ENCODE results near the gene RASSF9.

RASSF9 gene

GRCh38 chr12:85798122-85798521 is 38.1 kb downstream of the RASSF9 start:
- Mint-ChIP-seq H3K36me3 (no peaks in the 10 kb centered on the region), H3K27ac (no peak overlapping the region), H3K27me3 (no peaks in the 10 kb centered on the region), H3K4me3 (no peak overlapping the region), H3K4me1 (no peaks in the 10 kb centered on the region), H3K9me3 (no peaks in the 10 kb centered on the region)
- ATAC-seq = no peak

- Mint-ChIP-seq H3K9me3 (no peaks in the 10 kb centered on the region), H3K27me3 (no peaks in the 10 kb centered on the region), H3K4me1 (no peaks in the 10 kb centered on the region), H3K4me3 (no peak overlapping the region), H3K36me3 (no peaks in the 10 kb centered on the region), H3K27ac (no peak overlapping the region)
- ATAC-seq = no peak
These were observed 40.2 kb downstream of the RASSF9 start for GRCh38 chr12:85796001-85796400.

DNA sequence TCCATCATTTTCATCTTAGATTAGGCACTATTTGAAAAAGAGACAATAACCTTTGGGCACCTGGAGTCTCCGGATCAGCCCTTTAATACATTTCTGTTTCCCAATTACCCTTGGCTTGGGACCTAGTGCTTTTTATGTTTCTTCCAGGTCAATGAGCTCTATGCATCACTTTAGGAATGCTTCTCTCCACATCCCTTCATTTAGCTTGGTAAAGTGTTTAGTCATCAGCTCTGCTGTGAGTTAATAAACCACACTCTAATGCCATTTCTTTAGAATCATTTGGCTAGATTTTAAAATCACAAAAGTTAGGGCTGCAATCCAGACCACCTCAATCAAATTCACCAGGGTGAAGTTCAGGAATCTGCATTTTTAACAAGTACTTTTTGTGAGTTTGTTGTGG is 41.7 kb downstream of the RASSF9 start:
- no peak overlapping the region for H3K27ac Mint-ChIP-seq
- H3K4me3 Mint-ChIP-seq = no peak overlapping the region
- H3K36me3 Mint-ChIP-seq = no peaks in the 10 kb centered on the region
- no peak for ATAC-seq
- H3K27me3 Mint-ChIP-seq = no peaks in the 10 kb centered on the region
- no peaks in the 10 kb centered on the region for H3K4me1 Mint-ChIP-seq
- no peaks in the 10 kb centered on the region for H3K9me3 Mint-ChIP-seq

- Mint-ChIP-seq H3K27me3 (no peaks in the 10 kb centered on the region), H3K27ac (no peak overlapping the region), H3K9me3 (no peaks in the 10 kb centered on the region), H3K4me3 (no peak overlapping the region), H3K36me3 (no peaks in the 10 kb centered on the region), H3K4me1 (no peaks in the 10 kb centered on the region)
- ATAC-seq = no peak
These were observed 52.0 kb downstream of the RASSF9 start for GRCh38 chr12:85784096-85784720.

DNA sequence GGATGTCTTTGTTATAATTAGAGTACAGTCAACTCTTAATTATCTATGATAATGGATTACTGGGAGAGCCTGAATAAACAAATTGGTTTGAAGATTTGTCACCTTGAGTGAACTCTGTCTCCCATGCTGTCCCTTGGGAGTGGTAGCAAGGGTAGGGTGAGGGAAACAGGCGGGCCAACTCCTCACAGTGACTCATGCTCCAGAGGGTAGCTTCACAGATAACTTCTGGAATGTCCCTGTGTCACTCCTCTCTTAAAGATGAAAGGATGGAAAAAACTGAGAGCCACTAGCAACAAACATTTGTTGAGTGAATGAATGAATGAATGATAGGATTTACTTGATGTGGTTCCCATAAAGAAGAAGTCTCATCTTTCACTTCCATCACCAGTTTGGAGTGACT is 53.5 kb downstream of the RASSF9 start:
- no peaks in the 10 kb centered on the region for H3K27me3 Mint-ChIP-seq
- no peaks in the 10 kb centered on the region for H3K36me3 Mint-ChIP-seq
- H3K4me1 Mint-ChIP-seq = no peaks in the 10 kb centered on the region
- no peak for ATAC-seq
- no peak overlapping the region for H3K27ac Mint-ChIP-seq
- H3K9me3 Mint-ChIP-seq = no peaks in the 10 kb centered on the region
- no peak overlapping the region for H3K4me3 Mint-ChIP-seq

- Mint-ChIP-seq H3K4me1 (no peaks in the 10 kb centered on the region), H3K27me3 (no peaks in the 10 kb centered on the region), H3K4me3 (no peak overlapping the region), H3K9me3 (no peaks in the 10 kb centered on the region), H3K36me3 (no peaks in the 10 kb centered on the region), H3K27ac (no peak overlapping the region)
- ATAC-seq = no peak
These were observed 54.4 kb downstream of the RASSF9 start for GRCh38 chr12:85781766-85782165.

DNA sequence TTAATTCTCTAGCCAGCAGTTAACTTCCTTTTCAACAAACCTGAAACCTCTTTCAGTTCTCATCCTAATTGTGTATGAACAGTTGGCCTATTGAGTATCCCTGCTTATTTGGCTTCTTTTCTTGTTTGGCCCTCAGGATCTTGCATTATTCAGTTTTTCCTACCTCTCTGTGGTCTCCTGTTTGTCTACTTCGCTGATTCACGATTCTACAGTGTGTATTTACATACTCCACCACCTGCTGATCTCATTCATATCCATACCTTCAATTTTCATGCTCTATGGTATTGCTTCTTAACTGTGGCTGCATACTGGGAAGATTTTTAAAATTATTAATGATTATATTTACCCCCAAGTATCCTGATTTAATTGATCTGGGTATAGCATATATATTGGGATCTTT is 56.4 kb downstream of the RASSF9 start:
- Mint-ChIP-seq H3K4me3 (no peak overlapping the region), H3K4me1 (no peaks in the 10 kb centered on the region), H3K27ac (no peak overlapping the region), H3K27me3 (no peaks in the 10 kb centered on the region), H3K9me3 (no peaks in the 10 kb centered on the region), H3K36me3 (no peaks in the 10 kb centered on the region)
- no peak for ATAC-seq

DNA sequence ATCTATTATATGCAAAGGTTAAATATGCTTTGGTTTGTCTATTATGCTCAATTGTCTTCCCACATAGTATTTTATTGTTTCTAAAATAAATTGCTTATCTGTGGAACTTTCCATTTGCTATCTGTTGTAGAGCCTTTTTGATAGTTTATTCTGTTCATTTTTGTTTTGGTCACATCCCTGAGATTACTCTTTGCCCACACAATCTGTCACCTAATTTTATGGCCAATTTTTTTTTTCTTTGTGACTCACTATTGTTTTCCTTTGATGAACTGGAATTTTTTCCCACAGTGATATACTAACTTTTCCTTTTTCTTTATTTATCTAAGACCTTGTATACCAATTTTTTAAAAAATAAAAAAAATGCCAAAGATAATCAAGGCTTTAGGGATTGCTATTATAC is 61.1 kb downstream of the RASSF9 start:
- ATAC-seq = no peak
- H3K4me1 Mint-ChIP-seq = no peaks in the 10 kb centered on the region

GRCh38 chr12:85765453-85765869 is 70.7 kb downstream of the RASSF9 start:
- Mint-ChIP-seq H3K4me1 (no peaks in the 10 kb centered on the region), H3K9me3 (no peaks in the 10 kb centered on the region), H3K36me3 (no peaks in the 10 kb centered on the region), H3K27ac (no peak overlapping the region), H3K27me3 (no peaks in the 10 kb centered on the region), H3K4me3 (no peak overlapping the region)
- no peak for ATAC-seq

More for the DNA sequence above, 61.1 kb downstream of the RASSF9 start:
- Mint-ChIP-seq H3K9me3 (peaks cover 5% of the 10 kb centered on the region), H3K36me3 (no peaks in the 10 kb centered on the region), H3K4me3 (no peak overlapping the region), H3K27ac (no peak overlapping the region), H3K27me3 (no peaks in the 10 kb centered on the region)

DNA sequence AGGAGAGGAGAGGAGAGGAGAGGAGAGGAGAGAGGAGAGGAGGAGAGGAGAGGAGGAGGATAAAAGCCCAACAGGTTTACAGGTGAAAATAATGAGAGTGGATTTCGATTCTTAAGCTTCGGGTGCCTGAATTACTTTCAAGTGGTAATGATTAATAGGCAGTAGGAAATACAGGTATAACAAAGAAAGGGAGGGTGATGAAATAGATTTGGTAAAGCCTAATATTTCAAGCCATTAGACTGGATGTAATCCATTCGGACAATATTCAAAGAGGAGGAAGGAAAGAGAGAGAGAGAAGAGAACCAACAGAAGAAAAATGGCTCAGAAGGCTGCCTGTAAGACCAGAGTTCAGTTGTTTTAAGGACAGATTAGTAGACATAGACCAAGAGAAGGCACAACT is 76.6 kb downstream of the RASSF9 start:
- peaks cover 9% of the 10 kb centered on the region for H3K9me3 Mint-ChIP-seq
- ATAC-seq = no peak
- H3K4me3 Mint-ChIP-seq = no peak overlapping the region
- no peaks in the 10 kb centered on the region for H3K36me3 Mint-ChIP-seq
- no peaks in the 10 kb centered on the region for H3K4me1 Mint-ChIP-seq
- H3K27me3 Mint-ChIP-seq = no peaks in the 10 kb centered on the region
- H3K27ac Mint-ChIP-seq = no peak overlapping the region

DNA sequence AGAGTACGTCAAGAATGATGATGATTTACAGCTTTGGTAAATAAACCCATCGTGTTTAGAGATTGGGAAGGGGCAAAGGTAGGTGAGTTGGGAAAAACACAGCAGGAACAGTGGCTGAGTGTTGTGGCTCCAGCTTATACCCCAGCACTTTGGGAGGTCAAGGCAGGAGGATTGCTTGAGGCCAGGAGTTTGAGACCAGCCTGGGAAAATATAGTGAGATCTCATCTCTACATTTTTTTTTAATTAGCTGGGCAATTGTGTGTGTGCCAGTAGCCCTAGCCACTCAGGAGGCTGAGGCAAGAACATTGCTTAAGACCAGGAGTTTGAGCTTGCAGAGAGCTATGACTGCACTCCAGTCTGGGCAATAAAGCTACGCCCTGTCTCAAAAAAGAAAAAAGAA is 77.1 kb downstream of the RASSF9 start:
- Mint-ChIP-seq H3K36me3 (no peaks in the 10 kb centered on the region), H3K9me3 (peaks cover 12% of the 10 kb centered on the region), H3K4me1 (no peaks in the 10 kb centered on the region), H3K27me3 (no peaks in the 10 kb centered on the region), H3K4me3 (no peak overlapping the region), H3K27ac (no peak overlapping the region)
- no peak for ATAC-seq

GRCh38 chr12:85755760-85756159 is 80.4 kb downstream of the RASSF9 start:
- no peak overlapping the region for H3K4me3 Mint-ChIP-seq
- H3K4me1 Mint-ChIP-seq = no peaks in the 10 kb centered on the region
- no peak overlapping the region for H3K27ac Mint-ChIP-seq
- H3K36me3 Mint-ChIP-seq = no peaks in the 10 kb centered on the region
- peaks cover 12% of the 10 kb centered on the region for H3K9me3 Mint-ChIP-seq
- ATAC-seq = no peak
- H3K27me3 Mint-ChIP-seq = no peaks in the 10 kb centered on the region
